IMR-90 (cell line): ENCODE results near the gene CTPS1. TPM values are rescaled to one million over a fixed set of nuclear protein-coding genes. Genes with fewer than 3 reads are reported as not detected.
A peak's percentile ranks its signal among the peaks of the same experiment; 100 is the strongest.

ENCODE experiments used
- ATAC-seq: fragments of 200-7000 bp; cut with Tn5 transposase; 2 replicates; pipeline ENCODE4 v1.9.1; 2020; ENCODE audit warnings: low read depth, mild to moderate bottlenecking, moderate library complexity
- BruUV-seq: library from RNA; stranded (reverse); fragments of 400-500 nt; replicated peaks from 2 replicates; lab custom pipeline; 2021; lab: Mats Ljungman, UMichigan
- CTCF ChIA-PET: fragments of 300-600 bp; formaldehyde crosslinking; extraction: SDS; loops from one replicate; lab custom pipeline; 2021; ENCODE audit warnings: antibody characterized with exemption; lab: Yijun Ruan, JAX
- POLR2A ChIA-PET: fragments of 300-600 bp; sonication (Branson Sonifier 250); formaldehyde crosslinking; loops from one replicate; lab custom pipeline; 2022; ENCODE audit warnings: antibody characterized with exemption; ENCODE audit not compliant: unreplicated experiment; lab: Charles Lee
- DNase-seq: peaks from one replicate; pipeline ENCODE4 v3.0.0; 2013
- H2AFZ ChIP-seq: replicated peaks from 2 replicates; pipeline ENCODE3; 2013; ENCODE audit warnings: low read length, mild to moderate bottlenecking; ENCODE audit not compliant: poor library complexity
- H2AK5ac ChIP-seq: 2 replicates; pipeline ENCODE4 v1.6.1; 2013; ENCODE audit warnings: low read depth, low read length, inconsistent platforms
- H2AK9ac ChIP-seq: replicated peaks from 2 replicates; pipeline ENCODE3; 2013; ENCODE audit warnings: mild to moderate bottlenecking, low read depth, low read length, moderate library complexity; ENCODE audit not compliant: poor library complexity
- H2BK120ac ChIP-seq: 2 replicates; pipeline ENCODE4 v1.6.1; 2013; ENCODE audit warnings: low read depth, low read length, inconsistent platforms
- H2BK15ac ChIP-seq: 3 replicates; pipeline ENCODE4 v1.6.1; 2013; ENCODE audit warnings: low read depth, low read length, inconsistent platforms
- H2BK20ac ChIP-seq: 2 replicates; pipeline ENCODE4 v1.6.1; 2013; ENCODE audit warnings: low read depth, mild to moderate bottlenecking, inconsistent platforms, low read length, moderate library complexity
- H2BK5ac ChIP-seq: 2 replicates; pipeline ENCODE4 v1.6.1; 2013; ENCODE audit warnings: mild to moderate bottlenecking, low read depth, low read length, inconsistent platforms; ENCODE audit not compliant: poor library complexity, severe bottlenecking
- H3K14ac ChIP-seq: replicated peaks from 2 replicates; pipeline ENCODE4 v1.6.1; 2013; ENCODE audit warnings: low read depth, low read length, inconsistent platforms
- H3K18ac ChIP-seq: 2 replicates; pipeline ENCODE4 v1.6.1; 2013; ENCODE audit warnings: low read depth, low read length, control low read depth
- H3K23ac ChIP-seq: 2 replicates; pipeline ENCODE4 v1.6.1; 2013; ENCODE audit warnings: low read depth, low read length, inconsistent platforms
- H3K27ac ChIP-seq: 2 replicates; pipeline ENCODE4 v1.5.1; 2013; ENCODE audit warnings: mild to moderate bottlenecking, control low read depth, low read length; ENCODE audit not compliant: insufficient read depth
- H3K27me3 ChIP-seq: 2 replicates; pipeline ENCODE4 v1.6.1; 2013; ENCODE audit warnings: low read length; ENCODE audit not compliant: control insufficient read depth, insufficient read depth
- H3K36me3 ChIP-seq: 2 replicates; pipeline ENCODE4 v1.6.1; 2013; ENCODE audit warnings: low read length, mixed read lengths; ENCODE audit not compliant: control insufficient read depth, insufficient read depth
- H3K4ac ChIP-seq: 2 replicates; pipeline ENCODE4 v1.6.1; 2013; ENCODE audit warnings: low read depth, low read length, inconsistent platforms
- H3K4me1 ChIP-seq: 2 replicates; pipeline ENCODE4 v1.6.1; 2013; ENCODE audit warnings: low read length, mixed read lengths; ENCODE audit not compliant: control insufficient read depth, insufficient read depth
- H3K4me2 ChIP-seq: 2 replicates; pipeline ENCODE4 v1.6.1; 2013; ENCODE audit warnings: low read depth, mild to moderate bottlenecking, control low read depth, low read length, moderate library complexity
- H3K4me3 ChIP-seq: 2 replicates; pipeline ENCODE4 v1.5.1; 2013; ENCODE audit warnings: low read depth, mild to moderate bottlenecking, control low read depth, low read length, moderate library complexity; ENCODE audit not compliant: insufficient read depth
- H3K56ac ChIP-seq: 2 replicates; pipeline ENCODE4 v1.6.1; 2013; ENCODE audit warnings: low read length, inconsistent platforms; ENCODE audit not compliant: insufficient read depth; ENCODE audit errors: extremely low read depth
- H3K79me1 ChIP-seq, 2 experiments: 2 replicates each; pipeline ENCODE4 v1.6.1; 2013; ENCODE audit warnings: low read length in 2 of 2, inconsistent platforms in 1 of 2, low read depth in 1 of 2
- H3K9ac ChIP-seq: 2 replicates; pipeline ENCODE4 v1.6.1; 2013; ENCODE audit warnings: low read depth, low read length, control low read depth
- H3K9me1 ChIP-seq: 2 replicates; pipeline ENCODE4 v1.6.1; 2013; ENCODE audit warnings: low read length, inconsistent platforms; ENCODE audit not compliant: insufficient read depth
- H3K9me3 ChIP-seq: 2 replicates; pipeline ENCODE4 v1.6.1; 2013; ENCODE audit warnings: low read length; ENCODE audit not compliant: control insufficient read depth, insufficient read depth
- H4K20me1 ChIP-seq: 2 replicates; pipeline ENCODE4 v1.6.1; 2013; ENCODE audit warnings: low read length, inconsistent platforms; ENCODE audit not compliant: insufficient read depth
- H4K5ac ChIP-seq: 2 replicates; pipeline ENCODE4 v1.6.1; 2013; ENCODE audit warnings: mild to moderate bottlenecking, low read depth, low read length, control low read depth
- H4K8ac ChIP-seq, 2 experiments: 2 replicates each; pipeline ENCODE4 v1.6.1; 2013; ENCODE audit warnings: low read depth in 2 of 2, low read length in 2 of 2, control low read depth in 1 of 2, inconsistent platforms in 1 of 2
- H4K91ac ChIP-seq: 2 replicates; pipeline ENCODE4 v1.6.1; 2013; ENCODE audit warnings: low read depth, low read length, inconsistent platforms; ENCODE audit not compliant: insufficient read depth
- BHLHE40 ChIP-seq: fragments of 150-350 bp; IDR thresholded peaks from 2 replicates; pipeline ENCODE4 v1.6.1; 2016; ENCODE audit warnings: mild to moderate bottlenecking, low read depth, low read length
- FOS ChIP-seq: fragments of 150-350 bp; IDR thresholded peaks from 2 replicates; pipeline ENCODE4 v1.6.1; 2016; ENCODE audit warnings: low read depth, low read length
- MAFK ChIP-seq: IDR thresholded peaks from 2 replicates; pipeline ENCODE4 v1.6.1; 2012; ENCODE audit warnings: low read depth, low read length, improper control_type of control experiment
- MXI1 ChIP-seq: IDR thresholded peaks from 2 replicates; pipeline ENCODE4 v1.6.1; 2012; ENCODE audit warnings: low read depth, mild to moderate bottlenecking, low read length, moderate library complexity, borderline replicate concordance
- NFE2L2 ChIP-seq: fragments of 150-350 bp; IDR thresholded peaks from 2 replicates; pipeline ENCODE4 v1.6.1; 2016; ENCODE audit warnings: low read depth, mild to moderate bottlenecking, low read length
- RAD21 ChIP-seq: IDR thresholded peaks from 2 replicates; pipeline ENCODE4 v1.6.1; 2012; ENCODE audit warnings: low read length, improper control_type of control experiment
- RFX5 ChIP-seq: IDR thresholded peaks from 2 replicates; pipeline ENCODE4 v1.8.0; 2012; ENCODE audit warnings: low read depth, mild to moderate bottlenecking, low read length, moderate library complexity
- USF2 ChIP-seq: fragments of 150-350 bp; IDR thresholded peaks from 2 replicates; pipeline ENCODE4 v1.6.1; 2017; ENCODE audit warnings: mild to moderate bottlenecking, antibody characterized with exemption, low read length, low read depth
- WGBS, 2 experiments: methylation state at CpG; one replicate each; pipeline versions ENCODE4 v1.1.5 to v1.1.7; 2013; ENCODE audit warnings: missing lambda C conversion rate in 2 of 2; ENCODE audit not compliant: insufficient read length in 1 of 2; ENCODE audit errors: extremely low coverage in 2 of 2; 5-methylcytosine and 5-hydroxymethylcytosine counted together
- dilution Hi-C: fragments of 300-500 bp; cut with HindIII; formaldehyde crosslinking; loops from one replicate; pipeline ENCODE4 v1.14.3; 2018; ENCODE audit warnings: low sequenced_read_pairs; ENCODE audit not compliant: unreplicated experiment
- in situ Hi-C: fragments of 300-500 bp; cut with MboI; formaldehyde crosslinking; loops from 3 replicates; pipeline ENCODE4 v1.14.3; 2019; ENCODE audit warnings: low sequenced_read_pairs, inconsistent platforms, mixed read lengths
- intact Hi-C: fragments of 100-400 bp; cut with micrococcal nuclease; formaldehyde crosslinking; loops from 2 replicates; pipeline ENCODE4 v1.10.0; 2022
- polyA plus RNA-seq, 3 experiments: library from polyadenylated mRNA; depleted of rRNA; stranded (reverse); fragments of >200 nt; gene quantifications; 2 replicates each; pipeline ENCODE4 v1.2.3, GENCODE V29; 2012; ENCODE audit warnings: low replicate concordance in 1 of 3
- total RNA-seq: library from RNA; depleted of rRNA; stranded (reverse); fragments of >200 nt; gene quantifications from 2 replicates; pipeline ENCODE4 v1.2.3, GENCODE V29; 2012
- TF ChIP-seq, protein P1 (sequence below): conservative IDR thresholded peaks from 2 replicates; pipeline ENCODE4 v1.5.1; 2012; ENCODE audit warnings: mild to moderate bottlenecking, low read depth, low read length, improper control_type of control experiment

Gene CTPS1
- total and polyA plus RNA-seq, 2 of the 4 experiments (the other 2 are of a cell fraction): 40.4 to 41.0 TPM

DNA sequence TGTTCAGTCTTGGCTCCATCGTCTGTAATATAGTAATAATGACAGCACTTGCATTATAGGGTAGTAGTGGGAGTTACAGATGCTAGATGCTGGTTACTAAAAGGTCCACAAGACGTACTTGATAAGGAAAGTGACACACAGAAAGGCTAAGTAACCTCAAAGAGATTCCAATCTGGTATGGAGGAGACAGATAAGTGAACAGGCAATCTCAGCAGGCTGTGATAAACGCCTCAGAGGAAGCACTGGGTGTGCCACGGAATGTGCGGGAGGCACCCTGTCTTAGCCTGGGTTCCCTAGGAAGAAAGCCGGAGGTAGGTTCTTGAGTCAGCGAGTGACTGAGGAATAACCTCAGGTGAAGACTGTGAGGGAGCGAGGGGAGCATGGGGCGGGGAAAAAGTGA, 4.6 kb upstream of the CTPS1 start:
- in situ Hi-C loops: loop anchor here (25.0 kb wide), 1 partner anchor 338 kb away; no protein-coding TSS in a partner anchor
- H3K27me3 ChIP-seq: no peaks in the 10 kb centered on the region
- H2AFZ ChIP-seq: no peak overlapping the region
- H2BK15ac ChIP-seq: peak overlapping the region; percentile 30; the same call in 2 of the 3 replicates
- H4K8ac ChIP-seq: peak overlapping the region in 1 of 2 experiments; percentile 30; a peak in 2 of 4 replicates
- no peak overlapping the region for H3K56ac ChIP-seq
- H3K23ac ChIP-seq: peak overlapping the region; percentile 16; the same call in 1 of the 2 replicates
- no peaks in the 10 kb centered on the region for H4K20me1 ChIP-seq
- H2BK5ac ChIP-seq: peak overlapping the region; percentile 17
- peak overlapping the region; percentile 16; the same call in 1 of the 2 replicates for H4K5ac ChIP-seq
- TF ChIP-seq MAFK: no peak
- TF ChIP-seq RAD21: no peak
- TF ChIP-seq, protein P1, sequence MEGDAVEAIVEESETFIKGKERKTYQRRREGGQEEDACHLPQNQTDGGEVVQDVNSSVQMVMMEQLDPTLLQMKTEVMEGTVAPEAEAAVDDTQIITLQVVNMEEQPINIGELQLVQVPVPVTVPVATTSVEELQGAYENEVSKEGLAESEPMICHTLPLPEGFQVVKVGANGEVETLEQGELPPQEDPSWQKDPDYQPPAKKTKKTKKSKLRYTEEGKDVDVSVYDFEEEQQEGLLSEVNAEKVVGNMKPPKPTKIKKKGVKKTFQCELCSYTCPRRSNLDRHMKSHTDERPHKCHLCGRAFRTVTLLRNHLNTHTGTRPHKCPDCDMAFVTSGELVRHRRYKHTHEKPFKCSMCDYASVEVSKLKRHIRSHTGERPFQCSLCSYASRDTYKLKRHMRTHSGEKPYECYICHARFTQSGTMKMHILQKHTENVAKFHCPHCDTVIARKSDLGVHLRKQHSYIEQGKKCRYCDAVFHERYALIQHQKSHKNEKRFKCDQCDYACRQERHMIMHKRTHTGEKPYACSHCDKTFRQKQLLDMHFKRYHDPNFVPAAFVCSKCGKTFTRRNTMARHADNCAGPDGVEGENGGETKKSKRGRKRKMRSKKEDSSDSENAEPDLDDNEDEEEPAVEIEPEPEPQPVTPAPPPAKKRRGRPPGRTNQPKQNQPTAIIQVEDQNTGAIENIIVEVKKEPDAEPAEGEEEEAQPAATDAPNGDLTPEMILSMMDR: no peak
- no peak for TF ChIP-seq USF2
- no peak for TF ChIP-seq MXI1
- no peak for TF ChIP-seq NFE2L2
- no peak for TF ChIP-seq RFX5
- no peak for TF ChIP-seq BHLHE40
- no peak for TF ChIP-seq FOS
- peak overlapping the region; percentile 59 for H2BK120ac ChIP-seq
- H2BK20ac ChIP-seq: peak overlapping the region; percentile 66
- DNase-seq: no peak
- peak overlapping the region; percentile 48 for H2AK9ac ChIP-seq
- no peak for ATAC-seq
- H3K9me3 ChIP-seq: no peaks in the 10 kb centered on the region
- H3K4me3 ChIP-seq: no peak overlapping the region
- H3K79me1 ChIP-seq: peaks cover 0 to 8% of the 10 kb centered on the region in 2 experiments; a peak in 2 of 4 replicates
- peak overlapping the region; percentile 34; the same call in 1 of the 2 replicates for H2AK5ac ChIP-seq
- peak overlapping the region; percentile 69; the same call in 1 of the 2 replicates for H3K14ac ChIP-seq
- ChIA-PET POLR2A (no interaction called here), CTCF (no interaction called here)
- no peak overlapping the region for H3K9ac ChIP-seq
- dilution Hi-C loops: no loop called here
- no peak overlapping the region for H3K18ac ChIP-seq
- H3K4me2 ChIP-seq: no peak overlapping the region
- H3K36me3 ChIP-seq: no peaks in the 10 kb centered on the region
- WGBS, 2 experiments: no CpG with 5 or more reads among the region's 9 CpGs
- H3K4ac ChIP-seq: peak overlapping the region; percentile 36
- peaks cover 19% of the 10 kb centered on the region for H3K9me1 ChIP-seq
- no TSS peak for BruUV-seq
- H3K4me1 ChIP-seq: peaks cover 6% of the 10 kb centered on the region
- H3K27ac ChIP-seq: no peak overlapping the region
- H4K91ac ChIP-seq: peak overlapping the region; percentile 55
- intact Hi-C loops: no loop called here
